ENCODE results near the gene PPCDC.
"Not testable (repeated sequence)": the region's sequence is repeated elsewhere in the genome, so short reads cannot be mapped to it uniquely, and the experiment has no call there.

Gene PPCDC

DNA sequence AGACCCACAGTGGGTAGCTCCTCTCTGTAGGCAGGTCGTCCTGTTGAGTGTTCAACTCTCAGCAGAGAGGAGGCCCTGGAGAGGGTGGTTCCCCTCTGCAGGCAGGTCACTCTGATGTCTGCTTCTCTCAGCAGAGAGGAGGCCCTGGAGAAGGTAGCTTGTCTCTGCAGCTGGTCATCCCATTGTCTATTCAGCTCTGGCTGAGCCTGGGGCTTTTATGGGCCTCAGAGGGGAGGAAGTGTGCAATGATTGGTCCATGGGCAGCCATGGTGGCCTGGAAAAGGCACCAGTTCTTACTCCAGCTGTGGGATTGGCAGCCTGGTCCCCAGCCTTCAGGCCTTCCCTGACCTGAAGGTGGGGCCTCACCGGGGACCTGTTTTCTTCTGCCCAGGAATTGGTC, 52.9 kb downstream of the PPCDC start:
- TF ChIP-seq, protein P1, sequence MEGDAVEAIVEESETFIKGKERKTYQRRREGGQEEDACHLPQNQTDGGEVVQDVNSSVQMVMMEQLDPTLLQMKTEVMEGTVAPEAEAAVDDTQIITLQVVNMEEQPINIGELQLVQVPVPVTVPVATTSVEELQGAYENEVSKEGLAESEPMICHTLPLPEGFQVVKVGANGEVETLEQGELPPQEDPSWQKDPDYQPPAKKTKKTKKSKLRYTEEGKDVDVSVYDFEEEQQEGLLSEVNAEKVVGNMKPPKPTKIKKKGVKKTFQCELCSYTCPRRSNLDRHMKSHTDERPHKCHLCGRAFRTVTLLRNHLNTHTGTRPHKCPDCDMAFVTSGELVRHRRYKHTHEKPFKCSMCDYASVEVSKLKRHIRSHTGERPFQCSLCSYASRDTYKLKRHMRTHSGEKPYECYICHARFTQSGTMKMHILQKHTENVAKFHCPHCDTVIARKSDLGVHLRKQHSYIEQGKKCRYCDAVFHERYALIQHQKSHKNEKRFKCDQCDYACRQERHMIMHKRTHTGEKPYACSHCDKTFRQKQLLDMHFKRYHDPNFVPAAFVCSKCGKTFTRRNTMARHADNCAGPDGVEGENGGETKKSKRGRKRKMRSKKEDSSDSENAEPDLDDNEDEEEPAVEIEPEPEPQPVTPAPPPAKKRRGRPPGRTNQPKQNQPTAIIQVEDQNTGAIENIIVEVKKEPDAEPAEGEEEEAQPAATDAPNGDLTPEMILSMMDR (IDR thresholded peaks at IDR 0.05; ENCODE audit: extremely low read depth, insufficient read depth, missing control alignments) = no peak
- DNase-seq (ENCODE audit: low spot score) = no peak
- in situ Hi-C loops (cut with MboI; ENCODE audit: low pct_unique_long_range_greater_than_20kb, low sequenced_read_pairs, unreplicated experiment) = no loop called here

DNA sequence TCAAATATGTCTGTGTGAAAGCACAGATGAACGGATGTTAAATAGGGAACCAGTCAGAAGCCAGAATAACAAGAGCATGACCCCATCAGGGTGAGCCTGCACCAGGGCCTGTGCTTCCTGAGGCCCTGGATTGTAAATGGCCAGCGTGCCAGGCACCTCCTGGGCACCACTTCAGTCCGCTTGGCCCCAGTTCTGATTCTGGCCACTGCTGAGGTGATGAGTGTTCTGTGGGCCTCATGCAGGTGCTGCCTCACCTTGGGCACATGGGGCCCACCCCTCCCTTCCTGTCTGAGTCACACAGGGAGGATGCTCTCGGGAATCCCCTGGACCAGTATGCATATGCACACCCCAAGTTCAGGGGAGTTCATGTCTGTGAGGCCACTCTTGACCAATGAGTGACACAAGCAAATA, 54.2 kb downstream of the PPCDC start:
- DNase-seq (ENCODE audit: low spot score); in situ Hi-C loops (cut with MboI; ENCODE audit: low pct_unique_long_range_greater_than_20kb, low sequenced_read_pairs, unreplicated experiment): not testable (repeated sequence)

DNA sequence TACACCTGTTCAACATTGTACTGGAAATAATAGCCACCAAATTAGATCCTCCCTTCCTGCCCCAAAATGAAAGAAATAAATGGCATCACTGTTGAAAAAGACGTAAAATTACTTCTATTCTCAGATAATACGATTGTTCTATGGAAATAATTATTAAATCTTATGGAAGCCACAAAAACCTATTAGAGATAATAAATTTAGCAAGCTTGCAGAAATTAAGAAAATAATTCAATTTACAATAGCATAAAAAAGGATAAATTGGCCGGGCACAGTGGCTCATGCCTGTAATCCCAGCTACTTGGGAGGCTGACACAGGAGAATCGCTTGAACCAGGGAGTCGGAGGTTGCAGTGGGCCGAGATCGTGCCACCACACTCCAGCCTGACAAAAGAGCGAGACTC, 57.8 kb downstream of the PPCDC start:
- TF ChIP-seq, protein P1 (IDR thresholded peaks at IDR 0.05; ENCODE audit: extremely low read depth, insufficient read depth, missing control alignments) = no peak
- DNase-seq (ENCODE audit: low spot score) = no peak
- in situ Hi-C loops (cut with MboI; ENCODE audit: low pct_unique_long_range_greater_than_20kb, low sequenced_read_pairs, unreplicated experiment) = no loop called here

DNA sequence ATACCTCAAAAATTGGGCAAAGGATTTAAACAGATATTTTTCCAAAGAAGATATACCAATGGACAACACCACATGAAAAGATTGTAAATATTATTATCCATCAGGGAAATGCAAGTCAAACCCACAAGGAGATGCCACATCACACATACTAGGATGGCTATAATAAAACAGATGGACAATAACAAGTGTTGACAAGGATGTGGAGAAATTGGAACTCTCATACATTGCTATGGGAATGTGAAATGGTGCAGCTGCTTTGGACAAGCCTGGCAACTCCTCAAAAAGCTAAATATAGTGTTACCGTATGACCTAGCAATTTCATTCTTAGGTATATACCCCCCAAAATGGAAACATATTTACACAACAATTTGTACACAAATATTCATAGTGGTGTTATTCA, 59.3 kb downstream of the PPCDC start:
- in situ Hi-C loops (cut with MboI; ENCODE audit: low pct_unique_long_range_greater_than_20kb, low sequenced_read_pairs, unreplicated experiment) = no loop called here
- DNase-seq (ENCODE audit: low spot score) = no peak
- TF ChIP-seq, protein P1 (IDR thresholded peaks at IDR 0.05; ENCODE audit: extremely low read depth, insufficient read depth, missing control alignments) = no peak

DNA sequence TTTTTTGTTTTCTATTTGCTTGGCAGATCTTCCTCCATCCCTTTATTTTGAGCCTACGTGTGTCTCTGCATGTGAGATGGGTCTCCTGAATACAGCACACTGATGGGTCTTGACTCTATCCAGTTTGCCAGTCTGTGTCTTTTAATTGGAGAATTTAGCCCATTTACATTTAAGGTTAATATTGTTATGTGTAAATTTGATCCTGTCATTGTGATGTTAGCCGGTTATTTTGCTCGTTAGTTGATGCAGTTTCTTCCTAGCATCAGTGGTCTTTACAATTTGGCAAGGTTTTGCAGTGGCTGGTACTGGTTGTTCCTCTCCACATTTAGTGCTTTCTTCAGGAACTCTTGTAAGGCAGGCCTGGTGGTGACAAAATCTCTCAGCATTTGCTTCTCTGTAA, 62.3 kb downstream of the PPCDC start:
- in situ Hi-C loops (cut with MboI; ENCODE audit: low pct_unique_long_range_greater_than_20kb, low sequenced_read_pairs, unreplicated experiment); DNase-seq (ENCODE audit: low spot score): not testable (repeated sequence)

DNA sequence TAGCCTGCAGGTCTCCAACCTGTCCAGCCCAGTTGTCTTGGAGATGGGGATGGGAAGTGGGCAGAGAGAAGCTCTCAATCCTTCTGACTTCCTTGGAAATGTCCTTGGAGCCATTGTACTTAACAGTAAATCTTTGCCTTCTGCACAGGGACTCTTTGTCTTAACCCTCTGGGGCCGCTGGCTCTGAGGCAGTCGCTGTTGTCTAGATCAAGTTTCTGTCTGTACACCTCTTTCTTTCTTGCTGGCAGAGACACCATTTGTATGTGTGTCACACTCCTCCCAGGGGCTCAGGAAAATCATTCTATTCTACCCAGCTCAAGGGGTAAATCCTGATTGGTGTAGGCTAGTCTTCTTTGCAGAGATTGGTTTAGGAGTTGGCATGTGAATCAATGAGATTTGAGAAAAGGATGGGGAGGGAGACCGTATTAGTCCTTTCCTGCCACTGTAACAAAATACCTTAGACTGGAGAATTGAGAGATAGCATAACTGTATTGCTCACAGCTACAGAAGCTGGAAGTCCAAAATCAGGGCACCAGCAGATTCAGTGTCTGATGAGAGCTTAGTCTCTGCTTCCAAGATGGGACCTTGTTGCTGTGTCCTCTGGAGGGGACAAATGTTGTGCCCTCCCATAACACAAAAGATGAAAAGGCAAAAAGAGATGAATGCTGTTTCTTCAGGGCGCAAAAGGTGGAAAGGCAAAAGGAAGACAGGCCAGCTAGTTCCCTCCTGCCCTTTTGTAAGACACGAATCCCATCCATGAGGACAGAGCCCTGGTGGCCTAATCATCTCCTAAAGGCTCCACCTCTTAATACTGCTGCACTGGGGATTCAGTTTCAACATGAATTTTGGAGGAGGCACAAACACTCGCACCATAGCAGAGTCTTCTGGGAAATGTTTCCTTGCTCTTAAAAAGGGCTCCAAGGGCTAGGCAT, 66.3 kb downstream of the PPCDC start:
- in situ Hi-C loops (cut with MboI; ENCODE audit: low pct_unique_long_range_greater_than_20kb, low sequenced_read_pairs, unreplicated experiment) = no loop called here
- no peak for DNase-seq (ENCODE audit: low spot score)
- TF ChIP-seq, protein P1 (IDR thresholded peaks at IDR 0.05; ENCODE audit: extremely low read depth, insufficient read depth, missing control alignments) = no peak

DNA sequence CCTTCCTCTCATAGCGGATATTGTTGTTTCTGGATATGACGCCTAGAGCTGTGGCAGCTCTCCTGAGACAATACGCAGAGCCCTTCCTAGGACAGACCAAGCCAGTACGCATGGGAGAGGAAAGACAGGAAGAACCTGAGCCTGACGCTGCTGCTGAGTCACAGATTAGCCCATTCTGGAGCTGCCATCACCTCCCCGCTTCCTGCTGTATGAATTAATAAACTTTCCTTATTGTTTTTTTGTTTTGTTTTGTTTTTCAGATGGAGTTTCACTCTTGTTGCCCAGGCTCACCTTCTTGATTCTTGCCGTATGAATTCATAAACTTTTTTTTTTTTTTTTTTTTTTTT, 67.0 kb downstream of the PPCDC start:
- TF ChIP-seq, protein P1 (IDR thresholded peaks at IDR 0.05; ENCODE audit: extremely low read depth, insufficient read depth, missing control alignments) = no peak
- DNase-seq (ENCODE audit: low spot score) = no peak
- in situ Hi-C loops (cut with MboI; ENCODE audit: low pct_unique_long_range_greater_than_20kb, low sequenced_read_pairs, unreplicated experiment) = no loop called here
